ENCODE data around the gene DCHS2.

- TF ChIP-seq CTCF (conservative IDR thresholded peaks at IDR 0.05; ENCODE audit: low read length) = no peak
- TF ChIP-seq EZH2phosphoT487 (IDR thresholded peaks at IDR 0.05; ENCODE audit: borderline replicate concordance, low read depth, low read length) = no peak
Observed at GRCh38 chr4:154502111-154502510, 10.5 kb upstream of the DCHS2 start.

Data from OCI-LY7 (cell line).